ENCODE data around the gene CCDC89.

- TF ChIP-seq EGR1 (IDR thresholded peaks at IDR 0.05; ENCODE audit: borderline replicate concordance in 1 of 2, low read depth in 2 of 2, low read length in 2 of 2) (no peak), RAD21 (IDR thresholded peaks at IDR 0.05; ENCODE audit: insufficient read depth, low read depth, low read length) (no peak), EP300 (IDR thresholded peaks at IDR 0.05; ENCODE audit: borderline replicate concordance in 1 of 2, control insufficient read depth in 1 of 2, low read depth in 2 of 2, low read length in 2 of 2) (no peak), CEBPB (IDR thresholded peaks at IDR 0.05; ENCODE audit: borderline replicate concordance in 1 of 2, low read depth in 2 of 2, low read length in 2 of 2) (no peak), ZNF274 (IDR thresholded peaks at IDR 0.05; ENCODE audit: insufficient read depth, insufficient read length) (no peak), SMARCA5 (IDR thresholded peaks at IDR 0.05) (no peak)
Observed at GRCh38 chr11:85709941-85710702, 24.1 kb upstream of the CCDC89 start.

Data from GM12878 (cell line).